Activated CD4-positive, alpha-beta T cell treated with anti-CD3 and anti-CD28 coated beads, Interleukin-2, amount 50 U/mL, for 4 hours (primary cell): ENCODE data around the gene TYK2.
"Not testable (repeated sequence)": the region's sequence is repeated elsewhere in the genome, so short reads cannot be mapped to it uniquely, and the experiment has no call there.

Experiments
- DNase-seq, 2 experiments: peaks; one replicate each; pipeline ENCODE4 v3.0.0-alpha.2; 2020

TYK2 gene

DNA sequence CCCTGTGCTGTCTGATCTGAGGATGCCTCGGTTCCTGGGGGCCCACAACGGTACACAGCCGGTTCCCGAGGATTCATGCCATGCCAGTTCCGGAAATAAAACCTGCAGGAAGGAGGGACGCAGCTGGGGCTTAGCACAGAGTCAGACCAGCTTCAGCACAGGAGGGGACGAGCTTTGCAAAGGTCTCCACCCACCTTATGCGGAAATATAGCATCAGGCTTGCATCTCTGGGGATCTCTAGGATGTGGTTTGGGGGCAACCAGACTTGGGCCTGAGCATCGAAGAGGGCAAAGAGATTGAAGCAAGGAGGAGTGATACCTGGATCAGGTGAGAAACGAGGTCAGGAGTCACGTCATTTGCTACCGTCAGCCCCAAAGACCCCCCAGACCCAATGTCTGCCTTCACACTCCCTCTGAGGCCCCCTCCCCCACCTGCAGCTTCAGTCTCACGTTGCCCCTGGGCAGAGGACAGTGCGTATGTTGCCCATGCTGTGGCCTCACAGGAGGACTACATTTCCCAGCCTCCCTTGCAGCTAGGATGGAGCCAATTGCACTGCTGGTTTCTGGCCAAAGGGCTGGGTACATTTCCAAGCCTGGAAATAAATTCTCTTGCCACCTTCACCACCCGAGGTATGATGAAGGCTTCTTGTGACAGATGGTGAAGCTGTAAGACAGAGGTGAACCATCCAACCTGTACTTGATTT lies 12.1 kb downstream of the TYK2 start:
- no peak for DNase-seq

DNA sequence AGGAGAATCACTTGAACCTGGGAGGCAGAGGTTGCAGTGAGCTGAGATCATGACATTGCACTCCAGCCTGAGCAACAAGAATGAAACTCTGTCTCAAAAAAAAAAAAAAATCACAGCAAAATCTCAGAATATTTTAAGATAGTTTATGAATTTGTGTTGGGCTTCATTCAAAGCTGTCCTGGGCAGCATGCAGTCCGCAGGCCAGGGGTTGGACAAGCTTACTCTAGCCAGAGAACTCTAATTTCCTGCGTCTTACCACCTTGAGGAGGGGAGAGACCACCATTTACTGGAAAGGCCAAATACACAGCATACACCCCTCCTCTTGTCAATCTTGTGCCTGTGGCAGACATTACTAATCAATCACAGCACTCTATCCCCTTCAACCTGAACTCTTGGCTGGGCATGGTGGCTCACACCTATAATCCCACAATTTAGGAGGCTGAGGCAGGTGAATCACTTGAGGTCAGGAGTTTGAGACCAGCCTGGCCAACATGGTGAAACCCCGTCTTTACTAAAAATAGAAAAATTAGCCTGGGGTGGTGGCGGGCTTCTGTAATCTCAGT lies 13.3 kb downstream of the TYK2 start:
- DNase-seq, result not testable (repeated sequence)

GRCh38 chr19:10365518-10365917 lies 14.9 kb downstream of the TYK2 start:
- DNase-seq, result no peak

- DNase-seq, result no peak
Measured at GRCh38 chr19:10364644-10365043, 15.7 kb downstream of the TYK2 start.

- DNase-seq, result no peak
Measured at GRCh38 chr19:10363789-10364281, 16.5 kb downstream of the TYK2 start.

DNA sequence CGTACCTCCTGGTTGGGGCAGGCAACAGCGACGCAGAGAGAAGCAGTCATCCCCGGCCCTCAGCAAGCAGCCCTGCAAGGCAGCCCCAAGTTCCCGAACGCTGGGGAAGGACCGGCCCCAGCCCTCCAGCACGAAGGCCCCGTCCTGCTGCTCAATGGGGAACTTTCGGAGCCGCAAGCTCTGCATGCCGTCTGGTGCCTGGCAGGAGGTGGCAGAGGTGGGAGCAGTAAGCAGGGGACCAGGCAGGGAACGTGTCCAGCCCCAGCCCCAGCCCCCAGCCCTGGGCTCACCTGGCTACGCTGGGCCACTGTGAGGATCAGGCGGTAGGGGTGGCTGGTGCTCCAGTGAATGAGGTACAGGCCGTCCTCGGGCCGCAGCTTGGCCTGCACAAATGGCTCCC lies 18.1 kb downstream of the TYK2 start:
- no peak for DNase-seq

DNA sequence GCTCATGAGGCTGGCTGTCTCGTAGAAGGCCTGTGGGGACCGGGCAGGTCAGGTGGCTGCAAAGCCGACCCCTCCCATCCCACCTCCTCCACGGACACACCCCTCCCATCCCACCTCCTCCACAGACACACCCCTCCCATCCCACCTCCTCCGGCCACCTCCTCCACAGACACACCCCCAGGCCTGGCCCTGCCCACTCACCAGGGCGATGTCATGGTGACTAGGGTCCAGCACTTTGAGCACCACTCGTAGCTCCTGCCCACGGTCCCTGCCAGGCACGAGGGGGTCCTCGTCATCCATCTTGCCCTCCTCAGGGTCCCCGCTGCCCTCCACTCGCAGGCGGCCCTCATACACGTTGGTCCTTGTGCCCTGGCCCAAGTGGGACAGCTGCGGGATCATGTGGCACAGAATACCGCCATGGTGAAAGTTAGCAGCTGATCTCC lies 18.8 kb downstream of the TYK2 start:
- DNase-seq, result no peak

- no peak for DNase-seq
Measured at GRCh38 chr19:10356431-10356830, 23.9 kb downstream of the TYK2 start.

GRCh38 chr19:10353793-10354391 lies 26.5 kb downstream of the TYK2 start:
- no peak for DNase-seq

- DNase-seq, result no peak
Measured at GRCh38 chr19:10352764-10353671, 27.4 kb downstream of the TYK2 start.

GRCh38 chr19:10346509-10346908 lies 33.9 kb downstream of the TYK2 start:
- DNase-seq, result no peak

GRCh38 chr19:10344780-10345179 lies 35.6 kb downstream of the TYK2 start:
- DNase-seq, result no peak

GRCh38 chr19:10343495-10343894 lies 36.9 kb downstream of the TYK2 start:
- DNase-seq, result no peak

DNA sequence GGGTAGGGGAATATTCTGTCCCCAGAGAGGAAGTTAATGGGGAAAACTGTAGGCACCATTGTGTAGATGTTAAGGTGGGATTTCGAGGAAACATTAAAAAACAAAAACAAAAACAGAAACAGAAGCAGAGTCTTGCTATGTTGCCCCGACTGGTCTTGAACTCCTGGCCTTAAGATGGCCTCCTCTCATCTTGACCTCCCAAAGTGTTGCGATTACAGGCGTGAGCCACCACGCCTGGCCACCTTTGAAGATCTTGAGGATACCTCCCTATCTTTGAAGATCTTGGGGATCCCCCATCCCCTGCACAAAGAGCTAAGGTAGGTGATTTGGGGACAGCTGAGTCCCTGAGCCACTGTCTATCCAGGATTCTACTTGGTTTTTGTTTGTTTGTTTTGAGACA lies 40.4 kb downstream of the TYK2 start:
- DNase-seq, result no peak

DNA sequence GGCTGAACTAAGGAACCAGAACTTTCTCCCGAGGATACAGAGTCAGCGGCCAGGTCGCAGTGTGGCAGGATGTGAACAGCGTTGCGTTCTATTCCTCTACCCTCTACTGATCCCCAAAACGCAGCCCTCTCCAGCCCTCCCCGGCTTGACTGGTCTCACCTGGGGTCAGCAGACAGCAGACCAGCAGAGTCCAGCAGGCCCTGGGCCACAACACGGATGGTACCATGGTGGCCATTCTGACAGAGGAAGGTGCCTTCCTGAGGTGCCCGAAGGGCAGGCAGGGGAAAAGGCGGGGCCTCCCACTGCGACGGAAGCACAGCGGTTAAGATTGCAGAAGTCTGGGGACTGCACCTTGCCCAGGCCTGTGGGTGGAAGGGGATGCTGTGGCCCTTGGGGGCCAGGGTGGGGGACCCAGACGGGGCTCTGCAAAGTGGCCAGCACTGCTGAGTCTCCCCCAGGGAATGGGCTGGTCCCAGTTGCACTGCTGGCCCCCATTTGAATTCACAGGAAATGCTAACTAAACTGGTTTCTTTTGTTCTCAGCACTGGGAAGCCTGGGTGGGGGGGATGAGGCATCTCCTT lies 40.9 kb downstream of the TYK2 start, which contains the start of gene ICAM3:
TSS of gene ICAM3 (minus strand) at position 245 of the 581 bp plus-strand sequence. CDS start at position 235, 10 bp downstream.
- peak; percentile 35 to 40 for DNase-seq

DNA sequence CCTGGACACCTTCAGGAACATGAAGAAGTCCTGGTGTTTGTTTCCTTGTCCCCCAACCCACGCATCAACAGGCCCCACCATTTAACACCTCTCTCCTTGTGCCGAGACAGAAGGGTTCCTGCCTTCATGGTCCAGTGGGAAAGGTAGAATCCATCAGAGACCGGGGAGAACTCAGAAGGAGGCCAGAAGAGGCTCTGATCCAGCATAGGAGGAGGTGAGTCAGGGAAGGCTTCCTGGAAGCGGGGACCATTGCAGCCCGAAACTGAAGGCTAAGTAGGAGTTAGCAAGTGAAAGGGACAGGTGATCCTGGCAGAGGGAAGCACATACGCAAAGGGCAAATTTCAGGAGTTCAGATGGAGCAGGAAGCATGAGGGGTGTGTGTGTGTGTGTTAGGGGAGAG lies 41.4 kb downstream of the TYK2 start:
- no peak for DNase-seq

DNA sequence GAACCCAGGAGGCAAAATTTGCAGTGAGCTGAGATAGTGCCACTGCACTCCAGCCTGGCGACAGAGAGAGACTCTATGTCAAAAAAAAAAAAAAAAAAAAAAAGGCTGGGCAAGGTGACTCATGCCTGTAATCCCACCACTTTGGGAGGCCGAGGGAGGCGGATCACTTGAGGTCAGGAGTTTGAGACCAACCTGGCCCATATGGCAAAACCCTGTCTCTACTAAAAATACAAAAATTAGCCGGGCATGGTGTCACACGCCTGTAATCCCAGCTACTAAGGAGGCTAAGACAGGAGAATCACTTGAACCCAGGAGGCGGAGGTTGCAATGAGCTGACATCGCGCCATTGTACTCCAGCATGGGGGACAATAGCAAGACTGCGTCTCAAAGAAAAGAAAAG lies 43.6 kb downstream of the TYK2 start:
- not testable (repeated sequence) for DNase-seq

- no peak for DNase-seq
Measured at GRCh38 chr19:10335352-10335985, 44.9 kb downstream of the TYK2 start.

DNA sequence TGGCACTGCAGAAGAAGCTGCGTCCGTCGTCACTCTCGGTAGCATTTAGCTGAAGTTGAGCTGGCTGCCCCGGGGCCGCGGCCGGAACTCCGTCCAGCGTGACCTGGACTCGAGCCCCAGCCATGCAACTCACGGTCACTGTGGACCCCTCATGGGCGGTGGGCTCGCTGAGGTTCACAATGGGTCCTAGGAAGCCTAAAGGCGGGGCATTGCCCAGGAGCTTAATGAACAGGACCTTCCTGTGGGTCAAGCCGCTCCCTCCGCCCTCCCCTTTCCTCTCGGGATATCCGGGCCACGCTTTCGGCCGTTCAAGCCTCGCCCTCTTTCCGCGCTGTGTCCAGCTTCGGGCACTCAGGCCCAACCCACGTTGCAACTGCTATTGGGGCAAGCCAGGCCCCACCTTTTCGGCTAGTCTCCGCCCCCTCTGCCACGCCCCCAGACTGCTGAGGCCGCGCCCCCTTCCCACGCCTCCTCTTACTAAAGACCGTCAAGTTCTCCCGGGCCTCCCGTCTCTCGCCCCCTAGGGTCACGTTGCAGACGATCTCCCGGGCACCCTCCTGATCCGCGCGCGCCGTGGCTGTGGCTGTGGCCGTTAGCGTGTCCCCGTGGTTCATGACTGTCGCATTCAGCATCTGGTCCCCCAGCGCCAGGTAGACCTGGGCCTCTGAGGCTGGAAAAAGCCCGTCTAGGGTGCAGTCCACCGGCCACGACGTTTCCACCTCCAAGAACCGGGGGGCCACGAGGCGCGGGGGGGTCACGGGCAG lies 45.6 kb downstream of the TYK2 start:
- no peak for DNase-seq

DNA sequence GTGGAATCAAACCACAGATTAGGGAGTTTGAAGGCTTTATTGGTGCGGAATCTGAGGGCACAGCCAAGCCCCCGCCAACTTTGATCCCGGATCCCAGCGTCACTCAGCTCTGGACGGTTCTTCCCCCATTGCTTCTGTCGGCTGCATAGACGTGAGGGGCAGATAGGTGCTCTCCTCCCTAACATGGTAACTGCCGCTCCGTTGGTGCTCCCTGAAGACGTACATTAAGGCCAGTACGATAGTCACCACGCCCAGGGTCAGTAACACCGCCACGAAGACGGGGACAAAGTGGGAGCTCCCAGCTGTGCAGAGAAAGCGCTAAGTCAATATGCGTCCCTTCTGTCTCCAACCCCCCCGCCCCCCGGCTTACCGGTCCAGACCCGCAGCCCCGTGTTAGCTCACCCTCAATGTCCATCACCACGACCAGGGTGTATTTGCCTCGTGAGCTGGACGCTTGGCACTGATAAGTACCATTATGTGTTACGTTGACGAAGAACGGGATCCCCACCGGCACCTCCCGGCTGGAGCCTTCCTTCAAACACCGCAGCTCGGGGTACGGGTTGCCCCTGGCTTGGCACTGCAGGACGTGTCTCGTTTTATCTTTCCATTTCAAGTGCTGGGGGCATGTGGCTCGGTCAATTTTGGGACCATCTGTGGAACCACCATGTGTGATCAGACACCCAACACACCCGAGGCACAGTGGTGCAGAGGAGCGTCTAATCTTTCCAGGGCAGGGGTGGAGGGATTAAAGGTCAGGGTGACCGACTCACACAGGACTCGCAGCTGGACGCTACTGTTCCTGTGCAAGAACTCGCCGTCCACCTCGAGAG lies 46.4 kb downstream of the TYK2 start:
- no peak for DNase-seq
